WTC11 (cell line): ENCODE results near the gene CGA. TPM values are rescaled to one million over a fixed set of nuclear protein-coding genes. Genes with fewer than 3 reads are reported as not detected.

Source experiments
- ATAC-seq: fragments of 200-7000 bp; cut with Tn5 transposase; 2 replicates; pipeline ENCODE4 v1.10.0; 2021; ENCODE audit warnings: mild to moderate bottlenecking, moderate library complexity
- CTCF ChIA-PET: fragments of 300-600 bp; sonication (Branson Sonifier 250); formaldehyde crosslinking; loops from one replicate; lab custom pipeline; 2021; ENCODE audit warnings: antibody characterized with exemption; lab: Charles Lee
- POLR2A ChIA-PET: fragments of 350-600 bp; sonication (Branson Sonifier 250); formaldehyde crosslinking; loops from one replicate; lab custom pipeline; 2021; ENCODE audit warnings: antibody characterized with exemption; lab: Charles Lee
- DNase-seq: peaks from one replicate; pipeline ENCODE4 v3.0.0; 2021; ENCODE audit warnings: low spot score
- H3K27ac Mint-ChIP-seq: 2 replicates; pipeline ENCODE4 v1.8.0; 2021; ENCODE audit warnings: mixed read lengths
- H3K27me3 Mint-ChIP-seq: 2 replicates; pipeline ENCODE4 v1.8.0; 2021; ENCODE audit warnings: low read depth, mild to moderate bottlenecking, moderate library complexity, mixed read lengths
- H3K36me3 Mint-ChIP-seq: 2 replicates; pipeline ENCODE4 v1.8.0; 2021; ENCODE audit warnings: mixed read lengths
- H3K4me1 Mint-ChIP-seq: 2 replicates; pipeline ENCODE4 v1.8.0; 2022; ENCODE audit warnings: mixed read lengths
- H3K4me3 Mint-ChIP-seq: 2 replicates; pipeline ENCODE4 v1.8.0; 2021; ENCODE audit warnings: mild to moderate bottlenecking, moderate library complexity, mixed read lengths
- H3K9me3 Mint-ChIP-seq: 2 replicates; pipeline ENCODE4 v1.8.0; 2021; ENCODE audit warnings: mixed read lengths
- AFF4 ChIP-seq: sonication (generic); formaldehyde crosslinking; IDR thresholded peaks from 2 replicates; pipeline ENCODE4 v1.8.1; 2023; ENCODE audit warnings: mild to moderate bottlenecking, missing genetic modification reagents, borderline replicate concordance
- EMX1 ChIP-seq: fragments of 250-450 bp; sonication (Bioruptor Pico); IDR thresholded peaks from 2 replicates; pipeline ENCODE4 v1.8.0; 2021; ENCODE audit warnings: mild to moderate bottlenecking
- ESRRA ChIP-seq: sonication (generic); formaldehyde crosslinking; IDR thresholded peaks from 2 replicates; pipeline ENCODE4 v1.8.1; 2022; ENCODE audit warnings: mild to moderate bottlenecking, missing genetic modification reagents, borderline replicate concordance
- FOXP4 ChIP-seq: sonication (generic); formaldehyde crosslinking; IDR thresholded peaks from 2 replicates; pipeline ENCODE4 v1.8.0; 2022; ENCODE audit warnings: mild to moderate bottlenecking, missing genetic modification reagents
- JAZF1 ChIP-seq: fragments of 250-450 bp; sonication (Bioruptor Pico); IDR thresholded peaks from 2 replicates; pipeline ENCODE4 v1.9.0; 2021; ENCODE audit warnings: moderate library complexity, mild to moderate bottlenecking, inconsistent platforms
- KAT7 ChIP-seq: sonication (generic); formaldehyde crosslinking; IDR thresholded peaks from 2 replicates; pipeline ENCODE4 v1.8.1; 2023; ENCODE audit warnings: missing genetic modification reagents, mild to moderate bottlenecking, borderline replicate concordance
- MXD4 ChIP-seq: fragments of 250-450 bp; sonication (Bioruptor Pico); IDR thresholded peaks from 2 replicates; pipeline ENCODE4 v1.8.0; 2021; ENCODE audit warnings: mild to moderate bottlenecking, moderate library complexity, borderline replicate concordance
- NR2C2 ChIP-seq: sonication (generic); formaldehyde crosslinking; IDR thresholded peaks from 2 replicates; pipeline ENCODE4 v1.8.0; 2022; ENCODE audit warnings: mild to moderate bottlenecking, missing genetic modification reagents
- OVOL2 ChIP-seq: fragments of 250-450 bp; sonication (Bioruptor Pico); IDR thresholded peaks from 2 replicates; pipeline ENCODE4 v1.9.0; 2021; ENCODE audit warnings: mild to moderate bottlenecking, borderline replicate concordance
- PRDM15 ChIP-seq: sonication (generic); formaldehyde crosslinking; IDR thresholded peaks from 2 replicates; pipeline ENCODE4 v1.8.0; 2022; ENCODE audit warnings: missing genetic modification reagents
- RORB ChIP-seq: fragments of 250-450 bp; sonication (Bioruptor Pico); IDR thresholded peaks from 2 replicates; pipeline ENCODE4 v1.9.0; 2021; ENCODE audit warnings: mild to moderate bottlenecking
- SP1 ChIP-seq: sonication (generic); formaldehyde crosslinking; conservative IDR thresholded peaks from 2 replicates; pipeline ENCODE4 v1.8.1; 2022; ENCODE audit warnings: missing genetic modification reagents
- TCF7 ChIP-seq: sonication (generic); formaldehyde crosslinking; IDR thresholded peaks from 2 replicates; pipeline ENCODE4 v1.8.0; 2022; ENCODE audit warnings: mild to moderate bottlenecking, low read depth, missing genetic modification reagents, moderate library complexity
- ZNF232 ChIP-seq: sonication (generic); formaldehyde crosslinking; IDR thresholded peaks from 2 replicates; pipeline ENCODE4 v1.8.0; 2022; ENCODE audit warnings: mild to moderate bottlenecking, missing genetic modification reagents
- ZNF416 ChIP-seq: fragments of 250-450 bp; sonication (Bioruptor Pico); IDR thresholded peaks from 2 replicates; pipeline ENCODE4 v1.9.0; 2021; ENCODE audit warnings: mild to moderate bottlenecking, inconsistent platforms
- total RNA-seq: library from RNA; stranded (reverse); gene quantifications from 3 replicates; pipeline ENCODE4 v1.2.3, GENCODE V29; 2021
- TF ChIP-seq, protein P1 (sequence below): sonication (generic); formaldehyde crosslinking; conservative IDR thresholded peaks from 2 replicates; pipeline ENCODE4 v1.8.1; 2023; ENCODE audit warnings: mild to moderate bottlenecking, low read depth, missing genetic modification reagents, moderate library complexity
- TF ChIP-seq, protein P2 (sequence below): sonication (generic); formaldehyde crosslinking; IDR thresholded peaks from 2 replicates; pipeline ENCODE4 v1.8.0; 2022; ENCODE audit warnings: mild to moderate bottlenecking, missing genetic modification reagents
- TF ChIP-seq, protein P3 (sequence below): fragments of 250-450 bp; sonication (Bioruptor Pico); conservative IDR thresholded peaks from 2 replicates; pipeline ENCODE4 v1.9.0; 2021; ENCODE audit warnings: mild to moderate bottlenecking
- TF ChIP-seq, protein P4 (sequence below): fragments of 250-450 bp; sonication (Bioruptor Pico); IDR thresholded peaks from 2 replicates; pipeline ENCODE4 v1.9.0; 2021; ENCODE audit warnings: mild to moderate bottlenecking

Gene CGA
- total RNA-seq, 1 experiment from 2014 or later: not detected

DNA sequence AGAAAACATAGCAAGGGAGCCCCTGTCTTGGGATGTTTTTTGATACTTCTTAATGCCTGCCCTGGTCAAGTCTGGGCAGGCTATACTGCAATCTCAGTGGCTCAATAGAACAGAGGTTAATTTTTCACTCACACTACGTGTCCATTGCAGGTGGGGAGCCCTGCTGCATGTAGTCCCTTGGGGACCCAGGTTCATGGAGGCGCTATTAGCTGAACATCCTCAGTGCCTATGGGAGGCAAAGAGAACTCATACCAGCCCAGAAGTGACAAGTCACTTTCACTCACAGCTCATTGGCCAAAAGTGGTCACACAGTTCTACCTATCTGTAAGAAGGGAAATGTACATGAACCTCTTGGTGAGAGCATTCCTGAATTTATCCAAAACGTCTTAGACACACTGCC lies 23.2 kb downstream of the CGA start (continued):
- TF ChIP-seq, protein P1, sequence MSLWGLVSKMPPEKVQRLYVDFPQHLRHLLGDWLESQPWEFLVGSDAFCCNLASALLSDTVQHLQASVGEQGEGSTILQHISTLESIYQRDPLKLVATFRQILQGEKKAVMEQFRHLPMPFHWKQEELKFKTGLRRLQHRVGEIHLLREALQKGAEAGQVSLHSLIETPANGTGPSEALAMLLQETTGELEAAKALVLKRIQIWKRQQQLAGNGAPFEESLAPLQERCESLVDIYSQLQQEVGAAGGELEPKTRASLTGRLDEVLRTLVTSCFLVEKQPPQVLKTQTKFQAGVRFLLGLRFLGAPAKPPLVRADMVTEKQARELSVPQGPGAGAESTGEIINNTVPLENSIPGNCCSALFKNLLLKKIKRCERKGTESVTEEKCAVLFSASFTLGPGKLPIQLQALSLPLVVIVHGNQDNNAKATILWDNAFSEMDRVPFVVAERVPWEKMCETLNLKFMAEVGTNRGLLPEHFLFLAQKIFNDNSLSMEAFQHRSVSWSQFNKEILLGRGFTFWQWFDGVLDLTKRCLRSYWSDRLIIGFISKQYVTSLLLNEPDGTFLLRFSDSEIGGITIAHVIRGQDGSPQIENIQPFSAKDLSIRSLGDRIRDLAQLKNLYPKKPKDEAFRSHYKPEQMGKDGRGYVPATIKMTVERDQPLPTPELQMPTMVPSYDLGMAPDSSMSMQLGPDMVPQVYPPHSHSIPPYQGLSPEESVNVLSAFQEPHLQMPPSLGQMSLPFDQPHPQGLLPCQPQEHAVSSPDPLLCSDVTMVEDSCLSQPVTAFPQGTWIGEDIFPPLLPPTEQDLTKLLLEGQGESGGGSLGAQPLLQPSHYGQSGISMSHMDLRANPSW (CRISPR knock-in tag): no peak
- TF ChIP-seq JAZF1: no peak
- TF ChIP-seq MXD4 (CRISPR knock-in tag): no peak
- TF ChIP-seq KAT7 (CRISPR knock-in tag): no peak
- no peak for TF ChIP-seq ESRRA (CRISPR knock-in tag)
- TF ChIP-seq FOXP4 (CRISPR knock-in tag): no peak
- no peak for TF ChIP-seq ZNF232 (CRISPR knock-in tag)
- TF ChIP-seq TCF7: no peak
- TF ChIP-seq OVOL2 (CRISPR knock-in tag): no peak

DNA sequence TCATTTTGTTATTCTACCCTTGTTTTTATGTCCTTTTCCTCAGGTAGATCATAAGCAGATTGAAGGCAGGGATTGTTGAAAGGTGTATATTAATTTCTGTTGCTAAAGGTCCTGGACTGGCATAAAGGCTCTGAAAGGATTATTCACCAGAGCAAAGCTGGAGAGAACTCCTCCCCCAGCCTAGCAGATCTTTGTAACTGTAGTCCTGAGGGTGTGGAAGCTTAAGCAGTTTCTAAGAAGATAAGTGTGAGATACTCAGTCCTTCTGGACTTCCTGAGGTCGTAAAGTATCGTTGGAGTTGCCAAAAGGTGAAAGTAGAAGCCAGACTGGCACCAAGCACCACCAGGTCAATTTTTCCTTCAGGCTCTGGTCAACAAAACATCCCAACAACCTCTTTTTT lies 24.2 kb downstream of the CGA start:
- no peaks in the 10 kb centered on the region; the same call in 1 of the 2 replicates for H3K27me3 Mint-ChIP-seq
- ATAC-seq: no peak
- peaks cover 12% of the 10 kb centered on the region for H3K4me1 Mint-ChIP-seq
- no peaks in the 10 kb centered on the region for H3K36me3 Mint-ChIP-seq
- POLR2A ChIA-PET: no interaction called here
- TF ChIP-seq EMX1 (CRISPR knock-in tag) (no peak), SP1 (no peak), MXD4 (CRISPR knock-in tag) (no peak)
- TF ChIP-seq, protein P2, sequence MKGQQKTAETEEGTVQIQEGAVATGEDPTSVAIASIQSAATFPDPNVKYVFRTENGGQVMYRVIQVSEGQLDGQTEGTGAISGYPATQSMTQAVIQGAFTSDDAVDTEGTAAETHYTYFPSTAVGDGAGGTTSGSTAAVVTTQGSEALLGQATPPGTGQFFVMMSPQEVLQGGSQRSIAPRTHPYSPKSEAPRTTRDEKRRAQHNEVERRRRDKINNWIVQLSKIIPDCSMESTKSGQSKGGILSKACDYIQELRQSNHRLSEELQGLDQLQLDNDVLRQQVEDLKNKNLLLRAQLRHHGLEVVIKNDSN: no peak
- TF ChIP-seq, protein P3, sequence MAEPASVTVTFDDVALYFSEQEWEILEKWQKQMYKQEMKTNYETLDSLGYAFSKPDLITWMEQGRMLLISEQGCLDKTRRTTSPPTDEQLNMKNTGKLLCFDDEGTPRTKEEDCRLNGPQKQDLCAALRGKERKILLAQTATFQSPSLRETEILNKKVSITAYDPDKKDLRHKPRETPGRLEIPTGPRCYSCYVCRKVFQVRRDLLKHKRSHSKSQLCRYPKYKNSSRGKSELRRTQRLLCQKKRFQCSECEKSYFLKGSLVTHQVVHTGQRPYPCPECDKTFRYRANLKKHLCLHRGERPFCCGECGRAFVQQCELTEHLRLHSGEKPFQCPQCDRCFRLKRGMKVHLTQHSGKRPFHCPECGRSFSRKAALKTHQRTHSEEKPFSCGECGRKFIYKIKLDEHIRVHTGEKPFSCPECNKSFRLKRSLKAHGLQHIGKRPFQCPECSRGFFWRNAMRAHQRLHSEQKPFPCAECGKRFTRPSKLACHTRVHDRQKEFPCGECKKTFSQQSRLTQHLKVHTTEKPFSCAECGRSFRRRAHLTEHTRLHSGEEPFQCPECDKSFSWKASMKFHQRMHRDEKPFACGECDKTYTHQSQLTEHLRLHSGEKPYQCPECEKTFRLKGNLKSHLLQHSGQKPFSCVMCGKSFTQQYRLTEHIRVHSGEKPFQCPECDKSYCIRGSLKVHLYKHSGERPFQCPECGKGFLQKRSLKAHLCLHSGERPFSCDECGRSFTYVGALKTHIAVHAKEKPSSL: no peak
- TF ChIP-seq, all 79 proteins: peak for 0
- DNase-seq: no peak
- Mint-ChIP-seq H3K4me3 (no peak overlapping the region), H3K9me3 (no peaks in the 10 kb centered on the region), H3K27ac (no peak overlapping the region)
- CTCF ChIA-PET: interaction anchor here (3.0 kb wide), 1 partner anchor 8 kb away, joined by 15 read pairs; no protein-coding TSS in a partner anchor

DNA sequence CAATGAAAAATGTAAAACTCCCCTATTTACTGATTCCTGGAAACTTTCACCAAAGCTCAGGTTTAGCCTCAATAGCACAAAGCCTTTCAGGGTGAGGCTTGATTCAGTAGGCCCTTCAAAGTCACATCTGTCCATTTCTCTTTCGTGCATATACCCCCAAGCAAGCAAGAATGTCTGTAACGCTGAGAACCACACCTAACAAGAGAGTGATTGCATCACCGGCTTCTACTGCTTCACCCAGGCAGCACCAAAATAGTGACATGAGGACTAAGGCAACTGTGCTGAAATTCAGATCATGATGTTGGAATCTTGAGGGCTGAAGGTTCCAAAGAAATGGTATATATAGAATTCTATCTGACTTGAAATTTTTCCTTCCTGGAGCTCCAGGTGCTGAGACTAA lies 26.1 kb downstream of the CGA start:
- no peak overlapping the region for H3K27ac Mint-ChIP-seq
- H3K27me3 Mint-ChIP-seq: no peaks in the 10 kb centered on the region; the same call in 1 of the 2 replicates
- H3K9me3 Mint-ChIP-seq: no peaks in the 10 kb centered on the region
- peaks cover 12% of the 10 kb centered on the region for H3K4me1 Mint-ChIP-seq
- DNase-seq (no peak), ATAC-seq (no peak)
- ChIA-PET POLR2A (no interaction called here), CTCF (interaction anchor here (1.3 to 3.0 kb wide), 2 partner anchors 9 to 10 kb away, joined by 3 to 15 read pairs; no protein-coding TSS in a partner anchor)
- no peaks in the 10 kb centered on the region for H3K36me3 Mint-ChIP-seq
- no peak overlapping the region for H3K4me3 Mint-ChIP-seq
- TF ChIP-seq, protein P4, sequence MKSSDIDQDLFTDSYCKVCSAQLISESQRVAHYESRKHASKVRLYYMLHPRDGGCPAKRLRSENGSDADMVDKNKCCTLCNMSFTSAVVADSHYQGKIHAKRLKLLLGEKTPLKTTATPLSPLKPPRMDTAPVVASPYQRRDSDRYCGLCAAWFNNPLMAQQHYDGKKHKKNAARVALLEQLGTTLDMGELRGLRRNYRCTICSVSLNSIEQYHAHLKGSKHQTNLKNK: no peak
- no peak for TF ChIP-seq RORB (CRISPR knock-in tag)
- TF ChIP-seq PRDM15 (CRISPR knock-in tag): no peak
- TF ChIP-seq AFF4: no peak
- TF ChIP-seq NR2C2 (CRISPR knock-in tag): no peak
- no peak for TF ChIP-seq ZNF416 (CRISPR knock-in tag)
